Measurements from ENCODE around the gene FLYWCH1. TPM values are rescaled to one million over a fixed set of nuclear protein-coding genes. Genes with fewer than 3 reads are reported as not detected.

FLYWCH1 gene
- total RNA-seq, 2 experiments from 2014 or later: 33.5 to 35.4 TPM

- no peak overlapping the region for H3K27ac Mint-ChIP-seq
- no peak overlapping the region for H3K4me3 Mint-ChIP-seq
- CTCF ChIA-PET: no interaction called here
- H3K9me3 Mint-ChIP-seq: no peaks in the 10 kb centered on the region
- intact Hi-C loops (cut with micrococcal nuclease): no loop called here
- no peak for DNase-seq
- peaks cover 1% of the 10 kb centered on the region for H3K4me1 Mint-ChIP-seq (ENCODE audit: low read depth)
- H3K27me3 Mint-ChIP-seq (ENCODE audit: low read depth): no peaks in the 10 kb centered on the region
- peaks cover 3% of the 10 kb centered on the region for H3K36me3 Mint-ChIP-seq (ENCODE audit: low read depth)
Measured at GRCh38 chr16:2950353-2950724, 38.6 kb downstream of the FLYWCH1 start.

DNA sequence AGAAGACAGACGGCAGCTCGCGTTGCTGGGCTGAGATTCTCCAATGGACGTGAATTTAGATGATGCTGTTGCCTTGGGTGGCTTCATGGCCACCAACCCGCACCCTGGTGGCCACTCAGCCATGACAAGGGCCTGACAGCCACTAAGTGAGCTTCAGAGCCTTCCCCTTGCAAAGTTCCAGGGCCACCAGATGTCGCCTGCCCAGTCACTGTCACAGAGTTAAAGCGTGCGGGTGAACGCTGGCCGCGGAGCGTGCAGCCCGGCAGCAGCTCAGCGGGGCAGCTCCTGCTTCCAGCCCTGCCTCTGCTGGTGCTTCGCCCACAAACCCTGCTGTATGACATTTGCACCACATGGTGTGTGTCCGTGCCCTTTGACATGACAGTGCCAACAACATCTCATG lies 39.0 kb downstream of the FLYWCH1 start:
- no peak overlapping the region for H3K27ac Mint-ChIP-seq
- peaks cover 3% of the 10 kb centered on the region for H3K36me3 Mint-ChIP-seq (ENCODE audit: low read depth)
- CTCF ChIA-PET: no interaction called here
- intact Hi-C loops (cut with micrococcal nuclease): no loop called here
- no peak for DNase-seq
- H3K4me3 Mint-ChIP-seq: no peak overlapping the region
- peaks cover 1% of the 10 kb centered on the region for H3K4me1 Mint-ChIP-seq (ENCODE audit: low read depth)
- no peaks in the 10 kb centered on the region for H3K9me3 Mint-ChIP-seq
- H3K27me3 Mint-ChIP-seq (ENCODE audit: low read depth): no peaks in the 10 kb centered on the region

- H3K27ac Mint-ChIP-seq: no peak overlapping the region
- peaks cover 3% of the 10 kb centered on the region for H3K36me3 Mint-ChIP-seq (ENCODE audit: low read depth)
- CTCF ChIA-PET: interaction anchor here (0.5 to 0.6 kb wide), 2 partner anchors 31 to 32 kb away, joined by 3 read pairs; no protein-coding TSS in a partner anchor
- peaks cover 6% of the 10 kb centered on the region for H3K27me3 Mint-ChIP-seq (ENCODE audit: low read depth)
- no peaks in the 10 kb centered on the region for H3K9me3 Mint-ChIP-seq
- peaks cover 6% of the 10 kb centered on the region for H3K4me1 Mint-ChIP-seq (ENCODE audit: low read depth)
- H3K4me3 Mint-ChIP-seq: no peak overlapping the region
- DNase-seq: no peak
- intact Hi-C loops (cut with micrococcal nuclease): no loop called here
Measured at GRCh38 chr16:2952679-2953078, 40.9 kb downstream of the FLYWCH1 start.

DNA sequence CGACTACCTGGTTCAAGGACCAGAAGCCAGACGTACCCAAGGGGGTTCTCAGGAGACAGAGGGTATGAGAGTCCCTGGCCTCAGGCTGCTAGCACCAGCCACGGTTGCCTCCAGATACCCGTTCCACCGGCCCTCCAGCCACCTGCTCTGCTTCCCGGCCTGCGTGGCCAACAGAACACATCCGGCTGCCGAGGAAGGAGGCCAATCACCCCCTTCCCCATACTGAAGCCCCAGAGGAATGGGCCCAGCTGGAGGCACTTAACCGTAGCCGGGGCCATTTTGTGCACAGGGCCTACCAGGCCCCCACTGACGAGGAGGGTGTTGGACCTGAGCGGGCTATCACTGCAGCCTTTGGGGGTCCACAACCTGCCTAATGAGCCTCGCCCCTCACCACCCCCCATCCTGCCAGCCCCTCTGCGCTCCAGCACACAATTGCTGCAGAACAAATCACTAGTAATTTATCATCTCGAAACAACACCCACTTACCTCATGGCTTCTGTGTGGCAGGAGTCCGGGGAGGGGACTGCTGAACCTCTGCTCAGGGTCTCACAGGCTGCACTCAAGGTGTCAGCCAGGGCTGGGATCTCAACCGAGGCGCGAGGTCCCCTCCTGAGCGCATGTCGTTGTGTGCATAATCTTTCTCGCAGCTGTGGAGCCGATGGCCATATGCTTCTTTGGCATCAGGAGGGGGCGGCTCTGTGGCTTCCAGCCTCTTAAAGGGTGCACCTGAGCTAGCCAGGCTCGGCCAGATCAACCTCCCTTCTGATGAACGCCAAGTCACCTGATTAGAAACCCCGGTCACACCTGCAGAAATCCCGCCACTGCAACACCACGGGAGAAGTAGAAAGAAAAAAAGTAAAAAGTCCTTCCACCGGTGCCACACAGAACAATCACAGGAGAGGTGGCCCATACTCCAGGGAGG lies 42.2 kb downstream of the FLYWCH1 start:
- CTCF ChIA-PET: no interaction called here
- Mint-ChIP-seq H3K36me3 (ENCODE audit: low read depth) (peaks cover 3% of the 10 kb centered on the region), H3K27me3 (ENCODE audit: low read depth) (peaks cover 6% of the 10 kb centered on the region), H3K4me1 (ENCODE audit: low read depth) (peaks cover 4% of the 10 kb centered on the region), H3K9me3 (no peaks in the 10 kb centered on the region), H3K27ac (no peak overlapping the region), H3K4me3 (no peak overlapping the region)
- DNase-seq: no peak
- intact Hi-C loops (cut with micrococcal nuclease): no loop called here

DNA sequence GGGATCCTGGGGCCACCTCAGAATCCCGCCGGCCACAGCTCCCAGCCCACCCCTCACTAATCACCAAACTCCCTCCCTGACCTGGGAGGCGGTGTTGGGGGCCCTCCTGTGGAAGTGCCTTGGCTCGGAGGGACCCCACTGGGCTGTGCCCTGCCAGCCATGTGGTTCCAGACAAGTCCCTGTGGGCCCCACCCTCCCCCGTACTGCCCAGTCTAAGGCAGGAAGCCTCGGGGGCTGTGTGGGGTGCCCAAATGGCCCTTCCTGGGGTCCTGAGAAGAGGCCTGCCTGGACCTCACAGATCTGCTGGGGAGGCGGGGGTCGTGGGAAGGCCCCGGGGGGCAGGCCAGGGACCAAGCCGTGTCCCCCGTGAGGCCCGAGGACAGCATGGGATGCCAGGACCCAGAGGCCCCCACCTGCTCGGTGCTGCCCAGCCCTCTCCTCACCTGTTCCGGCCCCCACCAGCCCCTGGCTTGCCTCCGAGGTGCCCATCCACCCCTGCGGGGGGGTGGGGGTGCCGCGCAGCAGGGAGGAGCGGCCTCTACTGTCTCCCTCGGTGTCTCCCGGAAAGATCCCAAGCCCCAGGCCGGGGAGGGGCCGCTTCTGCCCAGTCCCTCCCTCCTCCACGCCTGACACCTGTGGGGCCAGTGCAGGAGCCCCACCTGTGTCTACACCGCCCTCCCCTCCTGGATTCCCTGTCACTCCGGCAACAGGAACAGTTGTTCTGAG lies 43.1 kb downstream of the FLYWCH1 start:
- H3K27ac Mint-ChIP-seq: no peak overlapping the region
- intact Hi-C loops (cut with micrococcal nuclease): no loop called here
- no peak for DNase-seq
- CTCF ChIA-PET: no interaction called here
- H3K9me3 Mint-ChIP-seq: no peaks in the 10 kb centered on the region
- H3K36me3 Mint-ChIP-seq (ENCODE audit: low read depth): no peaks in the 10 kb centered on the region
- H3K4me1 Mint-ChIP-seq (ENCODE audit: low read depth): peaks cover 4% of the 10 kb centered on the region
- H3K4me3 Mint-ChIP-seq: no peak overlapping the region
- peaks cover 6% of the 10 kb centered on the region for H3K27me3 Mint-ChIP-seq (ENCODE audit: low read depth)

GRCh38 chr16:2955438-2955778 lies 43.7 kb downstream of the FLYWCH1 start:
- intact Hi-C loops (cut with micrococcal nuclease): no loop called here
- H3K36me3 Mint-ChIP-seq (ENCODE audit: low read depth): no peaks in the 10 kb centered on the region
- H3K4me1 Mint-ChIP-seq (ENCODE audit: low read depth): peaks cover 4% of the 10 kb centered on the region
- H3K4me3 Mint-ChIP-seq: no peak overlapping the region
- no peak overlapping the region for H3K27ac Mint-ChIP-seq
- CTCF ChIA-PET: no interaction called here
- H3K27me3 Mint-ChIP-seq (ENCODE audit: low read depth): peaks cover 6% of the 10 kb centered on the region
- H3K9me3 Mint-ChIP-seq: no peaks in the 10 kb centered on the region
- DNase-seq: no peak

DNA sequence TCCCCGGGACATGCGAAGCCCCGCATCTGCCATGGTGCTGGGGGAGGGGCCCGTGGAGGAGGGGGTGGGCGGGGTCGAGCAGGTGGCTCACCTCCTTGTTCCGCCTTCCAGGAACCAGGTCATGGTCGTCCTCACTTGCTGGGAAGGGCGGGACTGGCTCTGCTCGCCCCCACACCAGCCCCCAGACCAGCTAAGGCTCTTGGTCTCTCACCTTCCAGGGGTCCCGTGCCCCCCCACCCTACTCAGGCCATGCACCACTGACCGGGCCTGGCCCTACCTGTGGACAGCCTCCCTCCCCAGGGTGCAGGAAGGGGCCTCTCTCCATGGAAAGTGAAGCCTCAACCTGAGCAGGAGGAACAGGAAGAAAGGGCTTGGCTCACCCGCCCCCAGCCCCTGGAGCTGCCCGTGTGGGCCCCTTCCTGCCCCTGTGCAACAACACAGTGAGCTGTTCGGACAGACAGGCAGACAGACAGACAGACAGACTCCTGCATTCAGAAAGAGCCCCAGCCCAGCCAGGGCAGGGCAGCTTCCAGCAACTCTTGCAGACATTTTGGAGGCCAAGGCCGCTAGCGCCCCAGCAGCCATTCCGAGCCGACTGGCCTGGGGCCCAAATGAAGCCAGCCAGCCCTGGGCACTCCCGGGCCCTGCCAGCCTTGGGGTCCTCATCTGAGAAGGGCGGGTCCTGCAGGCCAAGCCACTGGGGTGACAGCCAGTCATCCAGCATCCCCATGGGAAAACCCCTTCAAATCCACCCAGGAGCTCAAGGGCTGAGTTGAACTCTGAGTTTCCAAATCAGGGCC lies 44.2 kb downstream of the FLYWCH1 start:
- CTCF ChIA-PET: interaction anchor here (0.6 kb wide), 1 partner anchor 212 kb away, joined by 3 read pairs; no protein-coding TSS in a partner anchor

DNA sequence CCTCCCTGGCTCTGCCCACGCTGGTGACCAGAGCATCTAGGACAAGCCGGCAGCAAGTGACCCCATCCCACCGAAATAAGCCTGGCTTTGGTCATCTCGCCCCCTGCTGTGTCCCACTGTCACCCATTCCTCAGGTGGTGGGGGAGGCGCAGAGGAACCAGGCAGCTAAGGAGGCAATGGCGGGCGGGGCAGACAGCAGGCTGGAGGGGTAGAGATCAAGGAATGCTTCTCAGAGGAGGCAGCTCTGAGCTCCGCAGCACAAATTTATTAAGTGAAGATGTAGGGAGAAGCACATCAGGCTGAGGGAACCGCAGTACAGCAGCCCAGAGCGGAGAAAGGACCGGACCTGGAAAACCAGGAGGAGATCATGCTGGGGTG lies 44.8 kb downstream of the FLYWCH1 start:
- no peaks in the 10 kb centered on the region for H3K36me3 Mint-ChIP-seq (ENCODE audit: low read depth)
- CTCF ChIA-PET: interaction anchor here (0.6 kb wide), 1 partner anchor 211 kb away, joined by 3 read pairs; no protein-coding TSS in a partner anchor
- H3K27ac Mint-ChIP-seq: no peak overlapping the region
- no peak overlapping the region for H3K4me3 Mint-ChIP-seq
- intact Hi-C loops (cut with micrococcal nuclease): no loop called here
- no peaks in the 10 kb centered on the region for H3K9me3 Mint-ChIP-seq
- peaks cover 4% of the 10 kb centered on the region for H3K4me1 Mint-ChIP-seq (ENCODE audit: low read depth)
- no peak for DNase-seq
- peaks cover 6% of the 10 kb centered on the region for H3K27me3 Mint-ChIP-seq (ENCODE audit: low read depth)

More for the DNA sequence above, 44.2 kb downstream of the FLYWCH1 start:
- Mint-ChIP-seq H3K36me3 (ENCODE audit: low read depth) (no peaks in the 10 kb centered on the region), H3K9me3 (no peaks in the 10 kb centered on the region), H3K4me1 (ENCODE audit: low read depth) (peaks cover 4% of the 10 kb centered on the region), H3K27ac (no peak overlapping the region), H3K4me3 (no peak overlapping the region), H3K27me3 (ENCODE audit: low read depth) (peaks cover 6% of the 10 kb centered on the region)
- no peak for DNase-seq
- intact Hi-C loops (cut with micrococcal nuclease): no loop called here

- H3K9me3 Mint-ChIP-seq: no peaks in the 10 kb centered on the region
- peaks cover 18% of the 10 kb centered on the region for H3K4me1 Mint-ChIP-seq (ENCODE audit: low read depth)
- no peak overlapping the region for H3K4me3 Mint-ChIP-seq
- intact Hi-C loops (cut with micrococcal nuclease): no loop called here
- CTCF ChIA-PET: interaction anchor here (1.4 kb wide), 1 partner anchor 32 kb away, joined by 4 read pairs; no protein-coding TSS in a partner anchor
- peaks cover 22% of the 10 kb centered on the region for H3K27me3 Mint-ChIP-seq (ENCODE audit: low read depth)
- no peaks in the 10 kb centered on the region for H3K36me3 Mint-ChIP-seq (ENCODE audit: low read depth)
- H3K27ac Mint-ChIP-seq: no peak overlapping the region
- DNase-seq: no peak
Measured at GRCh38 chr16:2959206-2959605, 47.5 kb downstream of the FLYWCH1 start.

GRCh38 chr16:2960183-2961010 lies 48.7 kb downstream of the FLYWCH1 start:
- Mint-ChIP-seq H3K4me3 (no peak overlapping the region), H3K36me3 (ENCODE audit: low read depth) (no peaks in the 10 kb centered on the region), H3K27ac (no peak overlapping the region), H3K4me1 (ENCODE audit: low read depth) (peaks cover 23% of the 10 kb centered on the region), H3K27me3 (ENCODE audit: low read depth) (peaks cover 25% of the 10 kb centered on the region), H3K9me3 (no peaks in the 10 kb centered on the region)
- no peak for DNase-seq
- CTCF ChIA-PET: interaction anchor here (0.6 to 0.8 kb wide), 4 partner anchors 14 to 453 kb away, joined by 3 to 6 read pairs (median 3); a partner anchor contains a TSS
- intact Hi-C loops (cut with micrococcal nuclease): no loop called here

- Mint-ChIP-seq H3K27ac (no peak overlapping the region), H3K4me3 (no peak overlapping the region), H3K27me3 (ENCODE audit: low read depth) (peaks cover 30% of the 10 kb centered on the region), H3K36me3 (ENCODE audit: low read depth) (no peaks in the 10 kb centered on the region), H3K9me3 (no peaks in the 10 kb centered on the region), H3K4me1 (ENCODE audit: low read depth) (peaks cover 19% of the 10 kb centered on the region)
- CTCF ChIA-PET: interaction anchor here (0.7 to 1.7 kb wide), 6 partner anchors 15 to 1100 kb away, joined by 3 to 12 read pairs (median 4); partner anchors contain the start of gene PKMYT1
- no peak for DNase-seq
- intact Hi-C loops (cut with micrococcal nuclease): no loop called here
Measured at GRCh38 chr16:2962334-2963073, 50.8 kb downstream of the FLYWCH1 start.
